K562 (cell line): ENCODE measurements around the gene RNU1-2. TPM values are rescaled to one million over a fixed set of nuclear protein-coding genes. Genes with fewer than 3 reads are reported as not detected.
"Not testable (repeated sequence)": the region's sequence is repeated elsewhere in the genome, so short reads cannot be mapped to it uniquely, and the experiment has no call there.

Source experiments
- ATAC-seq: fragments of 200-7000 bp; cut with Tn5 transposase; 3 replicates; pipeline ENCODE4 v1.9.1; 2020; ENCODE audit warnings: moderate library complexity
- BruUV-seq: library from RNA; stranded (reverse); fragments of 400-500 nt; replicated peaks from 2 replicates; lab custom pipeline; 2021; lab: Mats Ljungman, UMichigan
- CTCF ChIA-PET: fragments of 300-600 bp; formaldehyde crosslinking; extraction: SDS; loops from one replicate; lab custom pipeline; 2021; ENCODE audit warnings: low intra/inter-chr PET ratio; lab: Yijun Ruan, JAX
- POLR2A ChIA-PET: fragments of 300-600, 350-650 bp; sonication (Branson Sonifier 250); formaldehyde crosslinking; extraction: SDS; loops from one replicate; lab custom pipeline; 2021; ENCODE audit warnings: antibody characterized with exemption, inconsistent platforms; lab: Yijun Ruan, JAX
- DNase-seq, 4 experiments: peaks; one replicate each; pipeline versions ENCODE4 v3.0.0 to v3.0.0-alpha.2; 2011 to 2018; ENCODE audit warnings: low spot score in 3 of 4, mixed read lengths in 3 of 4; ENCODE audit errors: extremely low read depth in 1 of 4
- FAIRE-seq: peaks from 2 replicates; lab custom pipeline; 2011; peaks lifted over from hg19 to GRCh38; lab: Jason Lieb, UNC
- H2AFZ ChIP-seq: 2 replicates; pipeline ENCODE4 v1.6.0; 2011; ENCODE audit warnings: low read depth, low read length, control low read depth, inconsistent platforms
- H3K27ac ChIP-seq: fragments of 200-600 bp; 3 replicates; pipeline ENCODE4 v1.8.0; 2011; ENCODE audit warnings: low read depth, mild to moderate bottlenecking, control low read depth, inconsistent platforms, low read length, moderate library complexity, mixed read lengths; ENCODE audit errors: extremely low read depth
- H3K27me3 ChIP-seq, 2 experiments: fragments of 300-600 bp in 1 of 2; 2 replicates in 1 of 2; 3 replicates in 1 of 2; pipeline versions ENCODE4 v1.6.0 to v1.8.0; 2011; ENCODE audit warnings: inconsistent platforms in 2 of 2, low read length in 2 of 2, mild to moderate bottlenecking in 1 of 2, mixed read lengths in 1 of 2, moderate library complexity in 1 of 2; ENCODE audit not compliant: control insufficient read depth in 2 of 2, insufficient read depth in 2 of 2
- H3K36me3 ChIP-seq: fragments of 300-600 bp; 3 replicates; pipeline ENCODE4 v1.8.0; 2011; ENCODE audit warnings: mild to moderate bottlenecking, low read length, inconsistent platforms; ENCODE audit not compliant: control insufficient read depth, insufficient read depth
- H3K4me1 ChIP-seq, 2 experiments: fragments of 200-600 bp in 1 of 2; replicated peaks in 1 of 2; 2 replicates in 1 of 2; 3 replicates in 1 of 2; pipeline versions ENCODE4 v1.5.1 to v1.8.0; 2011; ENCODE audit warnings: inconsistent platforms in 2 of 2, low read length in 2 of 2, mild to moderate bottlenecking in 1 of 2, mixed read lengths in 1 of 2, moderate library complexity in 1 of 2; ENCODE audit not compliant: control insufficient read depth in 2 of 2, insufficient read depth in 2 of 2
- H3K4me2 ChIP-seq: 2 replicates; pipeline ENCODE4 v1.6.1; 2011; ENCODE audit warnings: low read length, control low read depth, inconsistent platforms, mixed read lengths; ENCODE audit not compliant: insufficient read depth
- H3K4me3 ChIP-seq: fragments of 200-600 bp; sonication (generic), shearing (Covaris generic); 2 replicates; pipeline ENCODE4 v1.5.1; 2016; ENCODE audit warnings: control low read depth, inconsistent platforms
- H3K79me2 ChIP-seq: fragments of 200-600 bp; 3 replicates; pipeline ENCODE4 v1.8.0; 2011; ENCODE audit warnings: low read length, inconsistent platforms; ENCODE audit not compliant: control insufficient read depth, insufficient read depth
- H3K9ac ChIP-seq, 2 experiments: 2 replicates each; pipeline versions ENCODE4 v1.6.0 to v1.6.1; 2011; ENCODE audit warnings: low read depth in 2 of 2, low read length in 2 of 2, control low read depth in 1 of 2, inconsistent platforms in 1 of 2, mild to moderate bottlenecking in 1 of 2, mixed read lengths in 1 of 2; ENCODE audit not compliant: insufficient read depth in 1 of 2
- H3K9me1 ChIP-seq: one replicate; pipeline ENCODE4 v1.6.0; 2011; ENCODE audit warnings: inconsistent platforms, mild to moderate bottlenecking, low read length, moderate library complexity; ENCODE audit not compliant: control insufficient read depth, insufficient read depth
- H3K9me3 ChIP-seq: replicated peaks from 2 replicates; pipeline ENCODE4 v1.5.1; 2011; ENCODE audit warnings: low read depth, low read length, inconsistent platforms; ENCODE audit not compliant: control insufficient read depth, insufficient read depth
- H4K20me1 ChIP-seq: replicated peaks from 2 replicates; pipeline ENCODE4 v1.6.1; 2011; ENCODE audit warnings: low read length, inconsistent platforms, mixed read lengths; ENCODE audit not compliant: control insufficient read depth, insufficient read depth
- WGBS: fragments of 100-300 bp; shearing (Covaris generic); methylation state at CpG from one replicate; pipeline ENCODE4 v1.1.6; 2016; ENCODE audit warnings: low coverage, mixed read lengths; ENCODE audit not compliant: insufficient coverage; ENCODE audit errors: missing lambda C conversion rate; 5-methylcytosine and 5-hydroxymethylcytosine counted together
- in situ Hi-C: fragments of 300-500 bp; cut with MboI; formaldehyde crosslinking; loops from 4 replicates; pipeline ENCODE4 v1.15.0; 2018; ENCODE audit warnings: inconsistent platforms, mixed read lengths
- intact Hi-C: fragments of 100-400 bp; cut with micrococcal nuclease; formaldehyde crosslinking; loops from 2 replicates; pipeline ENCODE4 v1.14.2; 2022
- polyA plus RNA-seq, 8 experiments: library from polyadenylated mRNA; depleted of rRNA in 4 of 8; stranded (reverse) in 5 of 8; unstranded in 3 of 8; fragments of >200 nt; fragmentation: Nextera tagmentation in 2 of 8; fragmentation: Illumina TruSeq in 1 of 8; extraction: Ambion mirVana in 2 of 8; extraction: Trizol in 1 of 8; gene quantifications; 2 replicates each; pipeline versions ENCODE4 v1.2.1 to v1.2.3, GENCODE V29; 2011 to 2014; ENCODE audit warnings: inconsistent platforms in 1 of 8, missing spikeins in 1 of 8
- total RNA-seq, 7 experiments: library from RNA; depleted of rRNA in 6 of 7; stranded (reverse); fragments of >200 nt in 6 of 7; fragmentation: Illumina TruSeq in 2 of 7; extraction: Trizol in 2 of 7; gene quantifications; 2 replicates each; pipeline versions ENCODE4 v1.2.1 to v1.2.3, GENCODE V29; 2011 to 2021; ENCODE audit warnings: low replicate concordance in 1 of 7

The RNU1-2 gene
- total and polyA plus RNA-seq, 9 of the 15 experiments (the other 6 are each of a cell fraction or from before 2014, with no cell fraction given), result under 0.01 to 32,823 (median 2,538) TPM; not detected in 4

DNA sequence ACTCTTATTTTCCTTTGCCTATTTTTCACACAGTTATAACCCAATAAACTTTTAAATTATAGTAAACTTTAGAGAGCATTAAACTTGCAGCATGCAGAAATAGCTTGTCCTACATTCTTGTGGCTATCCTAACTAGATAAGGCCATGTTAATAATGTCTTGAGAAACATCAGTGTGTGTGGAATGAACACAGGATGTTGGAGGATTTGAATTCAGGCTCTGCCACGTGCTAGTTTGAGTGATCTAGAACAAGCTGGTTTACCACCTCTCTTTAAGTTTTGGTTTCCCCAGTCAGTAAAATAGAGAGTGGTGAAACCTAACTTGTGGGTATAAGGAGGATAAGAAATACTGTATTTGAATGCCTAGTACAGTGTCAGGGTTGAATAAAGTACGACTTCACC is 39.6 kb upstream of the RNU1-2 start:
- H3K4me3 ChIP-seq, CTCF ChIA-PET, H3K9ac ChIP-seq, H3K9me3 ChIP-seq, H3K4me2 ChIP-seq, H3K27ac ChIP-seq, BruUV-seq, DNase-seq, H4K20me1 ChIP-seq, H3K36me3 ChIP-seq, POLR2A ChIA-PET, intact Hi-C loops, ATAC-seq, H2AFZ ChIP-seq, H3K4me1 ChIP-seq, H3K79me2 ChIP-seq, H3K27me3 ChIP-seq, H3K9me1 ChIP-seq, FAIRE-seq: not testable (repeated sequence)
- 18% methylated on average over 2 of the region's 2 CpGs for WGBS
- in situ Hi-C loops, result loop anchor here (25.0 kb wide), 2 partner anchors 419 to 994 kb away; partner anchors contain the start of genes NECAP2 and SPATA21

DNA sequence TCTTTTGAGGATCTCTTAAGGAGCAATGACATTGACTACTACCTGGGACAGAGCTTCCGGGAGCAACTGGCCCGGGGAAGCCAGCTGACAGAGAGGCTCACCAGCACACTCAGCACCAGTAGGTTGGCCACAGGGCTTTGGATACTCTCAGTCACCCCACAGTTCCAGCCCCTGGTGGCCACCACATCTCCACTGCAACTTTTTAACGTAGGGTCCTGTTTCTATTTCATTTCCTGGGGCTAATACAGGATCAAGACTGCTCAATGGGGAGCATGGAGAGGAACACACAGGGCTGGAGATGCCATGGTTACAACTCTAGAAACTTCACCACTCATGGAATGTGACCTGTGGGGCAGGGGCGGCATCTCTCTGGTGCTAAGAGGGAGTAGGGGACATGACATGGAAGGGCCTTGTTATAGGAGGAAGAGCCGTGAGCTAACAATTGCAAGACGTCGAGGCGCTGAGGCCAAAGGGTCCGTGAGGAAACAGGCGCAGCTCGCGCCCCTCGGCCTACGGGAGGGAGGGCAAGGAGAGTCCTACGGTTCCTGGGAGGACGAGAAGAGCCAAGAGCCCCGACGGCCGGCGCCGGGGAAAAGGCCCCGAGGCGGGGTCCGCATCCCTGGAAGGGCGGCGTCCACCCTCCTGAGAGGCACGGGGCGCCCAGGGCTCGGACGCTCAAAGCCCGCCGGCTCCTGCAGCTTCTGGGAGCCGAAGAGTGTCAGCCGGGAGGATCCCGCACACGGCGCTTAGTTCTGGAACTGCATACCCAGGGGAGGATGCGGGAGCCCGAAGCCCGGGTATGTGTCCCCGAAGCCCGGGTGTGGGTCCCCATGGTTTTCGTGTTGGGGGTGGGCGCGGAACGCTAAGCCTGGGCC is 36.4 kb upstream of the RNU1-2 start:
- H3K9ac ChIP-seq, H3K36me3 ChIP-seq, CTCF ChIA-PET, DNase-seq, H4K20me1 ChIP-seq, H3K4me1 ChIP-seq, H3K9me1 ChIP-seq, FAIRE-seq, H3K27ac ChIP-seq, H3K27me3 ChIP-seq, BruUV-seq, H3K79me2 ChIP-seq, H3K4me3 ChIP-seq, H2AFZ ChIP-seq, H3K9me3 ChIP-seq, intact Hi-C loops, H3K4me2 ChIP-seq, POLR2A ChIA-PET: not testable (repeated sequence)
- in situ Hi-C loops, result loop anchor here (5.0 to 25.0 kb wide), 4 partner anchors 132 to 997 kb away; partner anchors contain the start of genes NECAP2 and SPATA21
- 79% methylated on average over 23 of the region's 46 CpGs for WGBS
- peak; percentile 53 for ATAC-seq
